Putamen (tissue), 1 donor: ENCODE data around the gene RPTOR.
A peak's percentile ranks its signal among the peaks of the same experiment; 100 is the strongest.
"Not testable (repeated sequence)": the region's sequence is repeated elsewhere in the genome, so short reads cannot be mapped to it uniquely, and the experiment has no call there.

Experiments used
- DNase-seq: peaks from one replicate; pipeline ENCODE4 v3.0.0-alpha.2; 2016; ENCODE audit warnings: low spot score

Gene RPTOR

DNA sequence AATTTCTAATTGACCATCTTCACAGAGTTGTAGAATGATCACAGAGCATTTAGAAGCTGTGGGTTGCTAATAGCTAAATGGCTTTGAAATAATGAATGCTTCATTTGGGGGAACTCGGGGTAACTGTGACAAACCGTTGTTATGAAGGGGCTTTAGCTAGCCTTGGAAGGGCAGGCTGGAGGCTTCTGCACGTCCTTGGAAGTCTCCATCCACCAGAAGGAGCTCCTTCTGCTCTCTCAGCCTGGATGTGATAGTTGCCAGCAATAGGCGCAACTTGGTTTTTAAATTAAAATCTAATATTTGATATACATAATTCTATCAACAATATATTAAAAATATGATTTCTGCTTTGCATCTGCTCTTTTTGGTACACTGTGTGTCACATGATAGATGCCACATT, 200.5 kb downstream of the RPTOR start:
- no peak for DNase-seq

DNA sequence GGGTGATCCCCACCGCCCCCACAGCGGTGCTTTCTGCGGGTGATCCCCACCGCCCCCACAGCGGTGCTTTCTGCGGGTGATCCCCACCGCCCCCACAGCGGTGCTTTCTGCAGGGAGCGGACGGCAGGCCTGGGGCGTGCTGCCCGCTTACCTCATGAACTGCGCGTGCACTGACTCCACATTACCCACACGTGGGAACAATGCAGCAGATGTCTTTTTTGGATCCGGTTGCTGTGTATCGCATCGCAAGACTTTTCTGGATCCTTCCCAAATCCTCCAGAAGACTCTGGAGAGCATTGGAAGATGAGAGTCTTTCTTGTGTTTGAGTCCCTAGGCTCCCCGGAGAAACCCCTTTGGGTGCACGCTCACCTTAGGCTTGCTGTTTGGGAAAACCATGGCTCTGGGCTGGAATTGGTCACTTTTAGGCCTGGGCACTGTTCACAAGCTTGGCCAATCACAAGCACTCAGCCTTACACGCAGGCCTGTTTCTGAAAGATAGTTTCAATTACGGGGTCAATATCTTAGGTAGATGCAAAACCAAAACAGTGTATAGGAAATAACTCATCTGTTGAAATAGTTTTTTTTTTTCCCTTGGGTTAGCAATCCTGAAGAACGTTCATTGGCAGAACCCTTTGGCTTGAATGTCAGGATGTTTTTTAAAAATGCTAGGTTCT, 201.8 kb downstream of the RPTOR start:
- no peak for DNase-seq

DNA sequence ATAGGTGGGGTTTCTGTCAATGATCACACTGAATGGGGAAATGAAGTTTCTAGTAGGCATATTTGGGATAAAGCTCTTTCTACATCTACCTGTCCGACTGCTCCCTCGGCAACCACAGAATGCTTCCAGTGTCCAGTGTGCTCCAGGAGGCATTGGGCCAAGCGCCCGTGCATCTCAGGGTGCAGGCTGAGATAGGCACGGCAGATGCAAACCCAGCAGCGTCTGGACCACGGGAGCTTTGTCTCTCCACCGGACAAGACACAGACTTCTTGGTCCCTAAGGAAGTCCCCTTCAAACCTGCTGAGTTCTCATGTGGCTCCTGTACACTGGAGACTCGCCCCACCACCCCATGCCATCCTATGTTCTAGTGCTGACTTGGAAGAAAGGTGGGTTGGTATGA, 202.8 kb downstream of the RPTOR start:
- no peak for DNase-seq

DNA sequence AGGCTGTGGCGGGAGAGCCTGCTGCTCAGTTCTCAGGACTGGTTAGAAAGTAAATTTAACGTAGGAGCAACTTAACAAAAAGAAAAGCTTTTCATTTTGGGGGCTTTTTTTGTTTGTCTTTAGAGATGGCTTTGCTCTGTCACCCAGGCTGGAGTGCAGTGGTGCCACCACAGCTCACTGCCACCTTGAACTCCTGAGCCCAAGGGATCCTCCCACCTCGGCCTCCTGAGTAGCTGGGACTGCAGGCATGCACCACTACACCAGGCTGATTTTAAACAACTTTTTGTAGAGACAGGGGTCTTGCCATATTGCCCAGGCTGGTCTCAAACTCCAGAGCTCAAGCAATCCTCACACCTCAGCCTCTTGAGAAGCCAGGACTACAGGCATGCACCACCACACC, 205.0 kb downstream of the RPTOR start:
- no peak for DNase-seq

DNA sequence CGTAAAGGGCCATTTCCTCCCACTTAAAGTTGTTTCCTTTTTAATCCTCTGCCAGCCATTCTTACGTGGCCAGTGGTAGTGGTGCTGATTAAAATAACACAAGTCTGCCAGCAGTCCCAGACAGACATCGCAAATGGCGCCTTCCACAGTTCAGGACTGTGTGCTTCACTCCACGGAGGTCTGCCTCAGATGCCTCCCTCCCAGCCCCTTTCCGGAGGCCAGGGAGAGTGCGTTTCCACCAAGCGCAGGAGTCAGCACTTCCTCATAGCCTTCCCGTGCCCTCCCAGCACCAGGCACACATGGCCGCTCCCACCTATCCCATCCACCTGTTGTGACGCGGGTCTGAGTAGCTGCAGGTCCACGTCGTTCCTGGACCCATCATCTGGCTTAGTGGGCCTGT, 205.6 kb downstream of the RPTOR start:
- no peak for DNase-seq

DNA sequence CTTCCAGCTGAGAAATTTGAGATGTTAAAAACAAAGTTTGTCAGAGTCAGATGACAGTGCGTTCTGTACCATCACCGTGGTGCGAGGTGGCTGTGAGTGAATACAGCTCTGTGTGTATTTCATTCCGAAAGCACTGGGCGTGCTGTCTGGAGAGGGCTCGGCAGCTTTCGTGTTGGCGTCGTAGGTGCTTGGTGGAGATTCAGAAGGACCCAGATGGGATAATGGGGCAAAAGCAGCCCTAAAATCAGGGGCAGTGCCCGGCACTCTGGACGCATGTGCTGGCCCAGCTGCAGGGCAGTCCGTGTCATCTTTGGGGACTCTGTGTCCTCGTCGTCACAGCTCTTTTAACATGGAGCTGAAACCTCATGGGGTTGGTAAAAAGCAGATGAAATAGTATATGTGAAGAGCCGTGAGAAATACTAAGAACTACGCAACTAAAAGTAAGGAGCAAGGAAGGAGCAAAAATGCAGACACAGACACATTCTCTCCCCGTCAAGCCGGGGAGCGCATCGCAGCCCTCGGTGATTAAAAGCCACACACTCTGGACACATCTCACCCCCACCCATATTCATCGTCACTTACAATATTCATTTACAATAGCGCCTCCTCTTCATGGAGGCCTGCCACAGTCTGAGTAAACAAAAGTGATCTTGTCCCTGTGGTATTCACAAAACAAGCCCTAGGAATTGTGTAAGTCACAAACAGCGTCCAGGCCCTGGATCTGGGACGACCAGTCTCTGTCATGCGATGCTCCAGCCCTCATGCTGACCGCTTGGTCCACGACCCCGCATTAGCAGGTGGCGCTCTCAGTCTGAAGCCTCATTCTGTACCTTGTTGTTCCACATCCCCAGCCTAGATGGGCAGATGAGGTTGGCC, 206.7 kb downstream of the RPTOR start:
- peak; percentile 39 for DNase-seq

DNA sequence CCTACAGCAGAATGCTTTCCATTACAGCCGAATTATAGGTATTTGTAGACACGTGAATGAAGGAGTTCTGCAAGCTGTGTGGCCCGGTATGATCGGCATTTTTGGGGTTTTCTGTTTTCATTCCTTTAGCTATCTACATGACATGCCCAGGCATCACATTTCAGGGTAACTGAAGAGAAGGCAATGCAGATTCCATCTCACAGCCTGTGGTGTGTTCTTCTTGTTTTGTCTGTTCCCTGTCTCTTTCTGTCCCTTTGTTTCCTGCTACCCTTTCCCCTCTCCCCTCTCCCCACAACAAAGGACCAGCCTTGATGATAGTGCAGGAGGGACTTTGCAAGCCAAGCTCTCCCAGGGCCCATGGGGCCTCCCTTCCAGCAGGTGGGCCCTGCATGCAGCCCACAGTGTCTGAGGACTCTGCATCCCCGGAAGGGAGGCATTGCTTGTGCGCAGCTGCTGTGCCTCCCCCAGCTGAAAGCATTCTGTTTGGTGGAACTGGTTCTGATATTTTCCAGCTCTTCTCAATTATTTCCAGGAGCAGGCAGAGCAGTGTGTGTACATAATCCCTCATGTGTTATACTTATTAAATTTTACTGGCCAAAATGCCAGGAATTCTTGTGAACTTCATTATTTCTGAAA, 207.4 kb downstream of the RPTOR start:
- DNase-seq, result no peak

DNA sequence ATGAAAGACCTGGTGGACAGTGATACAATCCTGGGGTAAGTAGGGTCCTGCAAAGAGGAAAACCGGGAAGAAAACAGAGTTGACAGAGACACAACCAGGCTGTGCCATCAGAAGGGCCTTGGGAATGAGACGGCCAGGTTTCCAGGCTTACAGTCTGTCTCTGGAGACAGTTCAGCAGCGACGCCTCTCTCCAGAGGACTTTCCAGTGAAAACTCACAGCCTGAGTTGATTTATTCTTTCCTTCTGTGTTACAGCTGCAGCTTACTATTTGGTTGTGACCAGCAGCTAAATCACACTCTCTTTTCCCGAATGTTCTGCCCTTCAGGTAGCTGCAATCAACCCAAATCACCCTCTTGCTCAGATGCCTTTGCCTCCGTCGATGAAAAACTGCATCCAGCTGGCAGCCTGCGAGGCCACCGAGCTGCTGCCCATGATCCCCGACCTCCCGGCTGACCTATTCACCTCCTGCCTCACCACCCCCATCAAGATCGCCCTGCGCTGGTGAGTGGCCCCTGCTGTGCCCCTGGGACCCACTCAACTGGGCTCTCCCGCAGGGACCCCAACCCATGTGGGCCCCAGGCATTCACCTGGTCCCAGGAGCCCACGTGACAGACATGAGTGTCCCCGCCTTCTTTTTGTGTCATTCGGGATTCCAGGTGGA, 209.2 kb downstream of the RPTOR start:
- DNase-seq, result no peak

DNA sequence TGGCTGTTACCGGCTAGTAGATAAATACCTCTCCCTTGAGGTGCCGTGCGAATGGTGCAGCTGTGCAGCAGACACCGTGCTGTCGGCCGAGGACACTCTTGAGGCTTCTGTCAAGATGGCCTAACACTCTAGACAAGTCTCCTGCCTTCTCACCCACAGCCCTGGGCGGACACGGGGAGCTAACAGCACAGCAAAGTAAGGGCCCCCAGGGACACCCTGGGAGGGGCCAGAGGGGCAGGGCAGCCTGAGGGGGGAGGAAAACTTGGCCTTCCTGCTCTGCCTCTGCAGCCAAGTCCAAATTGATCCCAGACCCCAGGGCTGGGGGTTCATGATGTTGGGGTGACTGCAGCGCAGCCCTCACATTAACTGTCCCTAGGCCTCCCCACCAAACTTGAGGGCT, 210.2 kb downstream of the RPTOR start:
- DNase-seq, result no peak

DNA sequence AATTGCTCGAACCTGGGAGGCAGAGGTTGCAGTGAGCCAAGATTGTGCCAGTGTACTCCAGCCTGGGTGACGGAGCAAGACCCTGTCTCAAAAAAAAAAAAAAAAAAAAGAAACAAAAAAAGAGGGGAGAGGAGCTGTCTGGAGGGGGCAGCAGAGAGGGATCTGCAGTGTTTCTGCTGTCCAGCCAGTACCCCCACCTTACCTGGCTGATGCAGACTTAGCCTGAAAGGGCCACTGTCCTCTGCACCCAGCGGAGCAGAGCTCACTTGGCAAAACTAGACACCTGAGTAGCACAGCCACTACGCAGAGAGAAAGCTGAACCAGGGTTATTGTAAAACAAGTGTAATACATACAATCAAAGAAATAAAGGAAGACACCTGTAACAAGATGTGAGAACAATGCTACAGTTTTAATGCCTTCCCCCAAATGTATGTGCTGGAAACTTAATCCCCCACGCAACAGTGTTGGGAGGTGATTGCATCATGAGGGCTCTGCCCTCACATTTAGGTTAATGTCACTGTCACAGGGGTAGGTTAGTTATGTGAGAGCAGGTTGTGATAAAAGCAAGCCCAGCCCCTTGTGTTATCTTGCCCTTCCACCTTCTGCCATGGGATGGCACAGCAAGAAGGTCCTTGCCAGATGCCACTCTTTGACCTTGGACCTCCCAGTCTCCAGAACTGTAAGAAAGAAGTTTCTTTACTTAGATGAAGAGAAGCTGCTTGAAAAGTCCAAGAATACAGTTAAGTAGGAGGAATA, 211.2 kb downstream of the RPTOR start:
- DNase-seq, result no peak

DNA sequence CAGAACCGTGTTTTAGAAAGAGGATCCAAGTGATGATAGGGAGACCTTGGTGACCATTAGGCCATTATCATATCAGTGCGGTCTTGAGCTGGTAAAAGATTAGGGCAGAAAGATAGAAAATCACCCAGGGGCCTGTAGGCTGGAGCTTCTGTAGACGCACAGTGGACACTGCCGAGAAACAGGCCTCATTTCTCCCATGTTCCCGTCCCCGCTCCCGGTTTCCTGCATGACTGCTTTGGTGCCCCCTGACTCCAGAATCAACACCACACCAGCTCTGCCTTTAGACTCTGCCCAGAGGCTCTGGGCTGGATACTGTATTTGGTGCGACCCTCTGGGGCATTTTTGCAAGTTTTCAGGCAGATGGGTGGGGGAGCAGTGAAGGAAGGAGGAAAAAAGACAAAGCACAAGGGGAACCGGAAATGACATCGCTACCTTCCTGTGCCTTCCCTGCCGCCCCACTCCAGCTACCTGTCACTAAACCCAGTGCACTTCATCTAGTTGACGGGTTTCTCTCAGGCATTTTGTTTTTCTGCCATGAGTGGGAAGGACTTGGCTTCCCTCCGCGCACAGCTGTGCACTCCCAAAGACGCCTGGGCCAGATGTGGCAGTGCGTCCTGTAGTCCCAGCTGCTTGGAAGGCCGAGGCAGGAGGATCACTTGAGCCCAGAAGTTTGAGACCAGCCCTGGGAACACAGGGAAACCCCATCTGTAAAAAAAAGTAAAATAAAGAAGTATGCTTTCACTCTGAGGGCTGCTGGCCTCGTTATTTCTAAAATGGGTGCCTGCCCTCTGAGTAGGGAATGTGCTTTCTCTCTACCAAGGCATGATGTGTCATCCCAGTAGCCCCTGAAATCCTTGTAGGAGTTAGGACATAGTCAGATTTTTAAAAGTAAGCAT, 214.1 kb downstream of the RPTOR start:
- DNase-seq, result no peak

DNA sequence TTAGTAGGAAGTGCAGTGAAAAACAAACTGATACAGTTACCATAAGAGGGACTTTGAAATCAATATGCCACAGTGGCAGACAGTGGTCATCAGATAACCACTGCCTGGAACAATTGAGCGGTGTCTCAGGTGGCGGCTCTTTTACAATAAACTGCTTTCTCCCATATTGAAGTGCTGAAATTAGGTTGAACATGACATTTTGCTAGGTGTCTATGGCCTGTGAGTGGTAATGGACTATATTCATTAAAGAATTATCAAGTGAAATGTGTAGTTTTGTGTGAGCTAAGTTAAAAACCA, 214.7 kb downstream of the RPTOR start:
- DNase-seq, result no peak

DNA sequence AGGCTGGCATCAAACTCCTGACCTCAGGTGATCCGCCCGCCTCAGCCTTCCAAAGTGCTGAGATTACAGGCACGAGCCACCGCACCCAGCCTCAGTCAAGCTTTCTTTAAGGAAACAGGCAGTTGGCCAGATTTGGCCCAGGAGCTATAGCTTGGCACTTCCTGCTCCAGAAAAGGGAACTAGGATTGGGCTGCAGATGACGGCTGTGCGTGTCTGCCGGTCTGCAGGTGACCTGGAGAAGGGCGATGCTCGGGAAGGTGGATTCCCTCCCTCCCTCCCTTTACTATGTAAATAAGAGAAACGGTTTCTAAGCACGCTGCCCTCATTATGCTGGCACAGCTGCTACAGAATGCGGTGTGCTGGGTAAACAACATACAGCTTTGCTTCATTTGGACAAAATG, 215.9 kb downstream of the RPTOR start:
- DNase-seq, result no peak

DNA sequence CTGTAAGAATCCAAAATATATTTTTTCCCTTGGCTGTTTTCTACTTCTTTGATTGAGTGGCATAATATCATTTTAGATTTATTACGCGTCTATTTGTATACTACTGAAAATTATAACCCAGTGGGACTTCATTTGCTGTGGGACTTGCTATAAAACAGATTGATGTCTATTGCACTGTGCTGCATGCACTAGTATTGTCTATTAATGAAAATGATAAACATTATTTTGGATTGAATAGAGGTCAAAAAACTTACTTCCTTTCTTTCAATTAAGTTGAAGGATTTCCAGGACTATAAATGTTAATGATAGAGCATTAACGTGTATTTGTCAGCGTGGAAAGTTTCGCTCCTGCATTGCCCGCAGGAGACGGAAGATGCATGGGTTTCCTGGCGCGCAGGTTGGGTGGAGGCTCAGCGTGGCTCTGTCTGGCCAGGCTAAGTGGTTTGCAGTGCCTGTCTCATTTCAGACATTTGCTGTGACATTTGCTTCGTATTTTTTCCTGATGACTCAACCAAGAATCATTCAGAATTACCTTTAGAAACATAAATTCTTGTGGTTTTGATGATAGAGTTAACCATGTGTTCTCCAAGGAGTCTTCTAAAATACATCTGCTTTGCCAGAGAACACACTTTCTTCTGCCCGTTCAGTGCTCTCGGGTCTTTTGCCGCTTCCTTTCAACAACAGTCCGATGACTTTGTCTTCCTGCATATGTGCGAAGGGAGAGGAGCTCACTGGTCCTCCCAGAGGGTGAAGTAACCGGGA, 216.7 kb downstream of the RPTOR start:
- no peak for DNase-seq

DNA sequence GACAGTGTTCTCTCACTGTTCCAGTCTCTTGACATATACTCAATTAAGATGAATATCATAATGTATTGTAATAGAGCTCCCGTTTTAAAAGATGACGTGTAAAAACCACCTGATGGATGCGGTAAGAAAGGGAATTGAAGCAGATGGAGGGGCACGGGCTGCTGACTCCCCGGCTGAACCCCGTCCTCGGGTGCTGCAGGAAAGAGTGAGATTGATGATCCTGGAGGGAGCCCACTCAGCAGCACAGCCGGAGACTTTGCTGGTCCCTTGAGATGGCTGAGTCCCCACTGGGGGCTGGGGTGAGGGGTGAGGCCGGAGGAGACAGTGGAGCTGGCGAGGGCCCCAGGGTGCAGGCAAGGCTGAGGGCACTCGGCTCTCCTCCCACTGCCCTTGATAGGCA, 217.4 kb downstream of the RPTOR start:
- DNase-seq, result no peak

DNA sequence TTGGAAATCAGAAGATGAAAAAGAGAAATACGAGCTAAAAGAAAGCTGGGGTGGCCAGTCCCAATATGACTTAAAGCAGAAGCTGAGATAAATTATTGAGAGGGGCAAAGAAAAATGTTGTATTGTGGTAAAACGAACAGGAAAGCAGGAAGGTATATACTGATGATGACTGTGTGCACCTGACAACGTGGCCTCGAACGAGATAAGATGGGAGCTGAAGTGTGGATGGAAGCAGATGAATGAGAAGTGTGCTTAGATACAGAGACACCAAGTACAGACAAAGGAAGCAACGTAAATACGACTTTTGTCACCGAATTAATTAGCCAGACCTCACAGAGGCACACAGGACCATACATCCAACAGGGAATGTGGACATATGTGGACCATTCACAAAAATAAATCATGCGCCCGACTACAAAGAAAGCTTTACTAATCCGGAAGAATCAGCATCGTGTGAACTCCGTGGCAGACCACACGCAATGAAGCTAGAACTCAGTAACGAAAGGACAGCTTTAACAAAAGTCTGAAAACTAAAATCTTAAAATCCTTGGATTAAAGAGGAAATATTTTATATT, 218.7 kb downstream of the RPTOR start:
- no peak for DNase-seq

DNA sequence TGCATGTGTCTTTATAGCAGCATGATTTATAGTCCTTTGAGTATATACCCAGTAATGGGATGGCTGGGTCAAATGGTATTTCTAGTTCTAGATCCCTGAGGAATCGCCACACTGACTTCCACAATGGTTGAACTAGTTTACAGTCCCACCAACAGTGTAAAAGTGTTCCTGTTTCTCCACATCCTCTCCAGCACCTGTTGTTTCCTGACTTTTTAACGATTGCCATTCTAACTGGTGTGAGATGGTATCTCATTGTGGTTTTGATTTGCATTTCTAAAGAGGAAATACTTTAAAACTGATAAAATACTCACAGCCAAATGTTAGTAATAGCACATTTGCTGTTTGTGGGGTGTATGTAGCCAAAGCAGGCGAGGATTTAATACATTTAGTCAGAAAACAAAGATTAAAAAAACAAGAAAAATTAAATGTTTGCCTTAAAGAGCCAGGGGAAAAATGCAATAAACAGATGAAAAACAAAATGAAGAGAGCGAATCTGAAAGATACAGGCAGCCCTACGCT, 220.0 kb downstream of the RPTOR start:
- not testable (repeated sequence) for DNase-seq

DNA sequence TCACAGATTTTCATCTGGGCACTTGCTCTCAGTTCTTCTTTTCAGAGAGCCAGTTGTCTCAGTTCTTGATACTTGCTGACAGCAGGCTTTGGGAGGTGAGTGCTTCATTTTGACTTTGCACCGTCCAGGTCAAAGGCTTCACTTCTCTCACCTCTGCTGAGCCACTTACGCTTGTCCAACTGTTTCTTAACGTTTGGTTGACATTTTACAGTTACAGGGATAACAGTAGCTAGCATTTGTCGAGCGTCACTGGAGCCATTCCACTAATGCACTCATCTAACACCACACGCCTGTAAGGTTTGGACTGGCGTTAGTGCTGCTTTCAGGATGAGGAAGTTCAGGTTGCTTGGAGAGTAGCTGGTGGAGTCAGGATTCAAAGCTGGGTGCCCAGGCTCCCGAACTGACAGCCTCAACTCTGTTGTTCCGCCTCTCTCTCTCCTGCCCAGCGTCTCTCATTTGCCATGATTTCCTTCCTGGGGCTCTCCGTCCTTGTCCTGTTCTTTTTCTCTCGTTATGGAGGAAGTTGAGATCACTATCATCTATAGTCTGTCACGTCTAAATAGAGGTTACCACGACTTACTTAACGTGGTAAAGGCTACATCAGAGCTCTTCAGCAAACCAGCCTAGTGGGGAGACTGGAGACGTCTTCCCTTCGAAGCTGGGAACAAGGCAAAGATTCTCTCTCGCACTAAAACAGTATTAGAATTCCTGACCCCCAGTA, 220.8 kb downstream of the RPTOR start:
- DNase-seq, result no peak

DNA sequence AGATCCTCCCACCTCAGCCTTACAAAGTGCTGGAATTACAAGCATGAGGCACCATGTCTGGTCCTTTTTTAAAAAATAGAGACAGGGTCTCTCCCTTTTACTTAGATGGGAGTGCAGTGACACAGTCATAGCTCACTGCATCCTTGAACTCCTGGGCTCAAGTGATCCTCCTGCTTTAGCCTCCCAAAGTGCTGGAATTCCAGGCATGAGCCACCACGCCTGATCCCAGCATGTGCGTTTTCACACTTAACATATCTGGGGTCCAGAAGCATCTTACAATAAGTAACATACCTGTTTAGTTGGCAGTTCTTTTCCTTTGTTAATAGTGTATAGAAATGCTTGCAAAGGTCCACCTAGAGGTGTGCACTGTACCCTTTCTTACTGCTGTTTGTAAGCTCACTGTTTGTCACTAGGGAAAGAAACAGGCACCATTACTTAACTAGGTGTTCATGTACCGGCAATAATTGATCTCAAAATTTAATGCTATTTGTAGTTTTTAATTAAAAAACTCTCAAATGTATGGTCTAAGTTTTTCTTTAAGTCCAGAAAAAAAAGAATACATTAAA, 221.7 kb downstream of the RPTOR start:
- no peak for DNase-seq
